ENCODE measurements around the gene SLC31A1.
"Not testable (repeated sequence)": the region's sequence is repeated elsewhere in the genome, so short reads cannot be mapped to it uniquely, and the experiment has no call there.

SLC31A1 gene

DNA sequence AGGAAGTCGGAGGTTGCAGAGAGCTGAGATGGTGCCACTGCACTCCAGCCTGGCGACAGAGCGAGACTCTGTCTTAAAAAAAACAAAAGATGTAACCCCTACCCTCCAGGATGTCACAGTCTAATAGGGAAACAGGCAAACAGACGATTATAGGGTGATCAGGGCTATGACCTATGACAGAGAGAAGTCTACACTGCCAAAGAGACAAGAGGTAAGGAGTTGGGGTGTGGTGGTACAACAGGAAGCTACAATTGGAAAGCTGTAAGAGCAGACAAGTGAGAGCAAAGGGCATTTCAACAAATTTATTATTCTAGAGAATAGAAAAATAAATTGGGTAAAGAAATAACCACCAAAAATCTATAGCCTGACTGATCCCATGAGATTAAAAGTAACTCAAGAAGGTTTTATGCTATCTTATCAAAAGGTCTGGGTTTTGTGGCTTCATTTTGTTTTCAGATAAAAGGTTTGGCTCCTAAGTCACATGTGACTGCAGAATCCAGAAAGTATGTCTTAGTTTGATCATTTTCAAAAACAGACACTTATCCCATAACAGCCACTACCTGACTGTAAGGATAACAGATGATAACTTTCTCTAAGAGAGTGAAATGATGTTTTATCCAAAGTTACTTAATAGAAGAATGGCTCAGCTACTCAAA lies 46.7 kb downstream of the SLC31A1 start:
- no peak for DNase-seq

DNA sequence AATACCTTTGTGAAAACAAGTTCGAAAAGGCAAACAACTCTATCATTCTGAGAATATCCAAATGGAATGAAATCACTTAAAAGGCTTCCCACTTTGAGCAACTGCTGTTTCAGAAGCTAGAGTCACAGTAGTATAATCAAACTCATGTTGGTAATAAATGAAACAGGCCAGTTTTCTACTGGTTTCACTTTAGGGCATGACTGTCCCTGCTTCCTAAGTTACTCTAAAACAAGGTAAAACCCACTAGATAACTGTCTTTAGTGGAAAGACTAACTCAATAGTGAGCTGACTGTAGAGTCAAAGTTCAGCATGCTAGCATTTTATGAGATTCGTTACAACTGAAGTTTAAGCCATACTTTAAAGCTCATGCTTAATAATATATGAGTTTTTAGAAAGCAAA lies 48.0 kb downstream of the SLC31A1 start:
- DNase-seq: no peak

DNA sequence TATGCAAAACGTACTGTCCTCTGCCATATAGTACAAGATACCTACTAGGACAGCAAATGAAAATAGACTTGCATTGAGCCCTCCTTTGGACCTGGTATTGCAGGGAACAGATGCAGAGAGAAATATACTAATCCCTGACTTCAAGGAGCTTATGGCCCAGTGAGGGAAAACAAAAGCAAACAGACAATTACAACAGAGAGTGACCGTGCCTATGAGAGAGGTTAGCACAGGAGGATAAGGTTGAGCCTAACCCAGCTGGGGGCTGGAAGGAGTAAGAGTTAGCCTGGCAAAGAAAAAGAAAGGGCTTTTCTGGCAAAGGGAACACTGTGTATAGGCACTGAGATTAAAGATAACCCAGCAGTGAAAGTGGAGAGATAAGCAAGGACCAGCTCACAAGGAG lies 48.5 kb downstream of the SLC31A1 start:
- DNase-seq: no peak

DNA sequence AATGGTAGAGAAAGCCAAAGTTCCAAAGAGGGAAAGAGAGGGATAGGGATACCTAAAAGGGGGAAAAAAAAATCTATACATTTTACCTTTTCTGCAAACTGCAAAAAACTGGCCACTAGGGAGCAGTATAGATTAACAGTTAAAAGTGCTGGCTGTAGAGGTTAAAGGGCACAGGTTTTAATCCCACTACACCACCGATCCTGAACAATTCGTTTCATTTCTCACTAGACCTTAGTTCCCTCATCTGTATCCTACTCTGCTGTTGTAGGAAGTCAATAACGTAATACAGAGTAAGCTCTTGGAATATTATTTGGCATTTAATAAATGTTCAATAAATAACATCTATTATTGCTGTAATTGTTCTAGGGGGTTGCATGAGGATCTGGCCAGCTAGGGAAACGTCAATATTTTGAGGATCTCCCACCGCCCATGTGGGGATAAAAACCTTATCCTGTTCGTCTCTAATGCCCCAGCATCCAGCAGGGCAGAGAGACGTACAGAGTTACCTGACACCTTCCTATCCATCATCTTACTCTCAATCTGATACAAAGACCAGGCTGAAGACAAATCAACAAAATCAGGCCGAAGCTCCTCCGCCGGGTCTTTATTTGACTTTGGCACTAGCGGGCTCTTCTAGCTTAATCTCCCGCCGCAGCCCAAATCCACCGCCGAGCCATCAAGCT lies 53.3 kb downstream of the SLC31A1 start:
- no peak for DNase-seq

DNA sequence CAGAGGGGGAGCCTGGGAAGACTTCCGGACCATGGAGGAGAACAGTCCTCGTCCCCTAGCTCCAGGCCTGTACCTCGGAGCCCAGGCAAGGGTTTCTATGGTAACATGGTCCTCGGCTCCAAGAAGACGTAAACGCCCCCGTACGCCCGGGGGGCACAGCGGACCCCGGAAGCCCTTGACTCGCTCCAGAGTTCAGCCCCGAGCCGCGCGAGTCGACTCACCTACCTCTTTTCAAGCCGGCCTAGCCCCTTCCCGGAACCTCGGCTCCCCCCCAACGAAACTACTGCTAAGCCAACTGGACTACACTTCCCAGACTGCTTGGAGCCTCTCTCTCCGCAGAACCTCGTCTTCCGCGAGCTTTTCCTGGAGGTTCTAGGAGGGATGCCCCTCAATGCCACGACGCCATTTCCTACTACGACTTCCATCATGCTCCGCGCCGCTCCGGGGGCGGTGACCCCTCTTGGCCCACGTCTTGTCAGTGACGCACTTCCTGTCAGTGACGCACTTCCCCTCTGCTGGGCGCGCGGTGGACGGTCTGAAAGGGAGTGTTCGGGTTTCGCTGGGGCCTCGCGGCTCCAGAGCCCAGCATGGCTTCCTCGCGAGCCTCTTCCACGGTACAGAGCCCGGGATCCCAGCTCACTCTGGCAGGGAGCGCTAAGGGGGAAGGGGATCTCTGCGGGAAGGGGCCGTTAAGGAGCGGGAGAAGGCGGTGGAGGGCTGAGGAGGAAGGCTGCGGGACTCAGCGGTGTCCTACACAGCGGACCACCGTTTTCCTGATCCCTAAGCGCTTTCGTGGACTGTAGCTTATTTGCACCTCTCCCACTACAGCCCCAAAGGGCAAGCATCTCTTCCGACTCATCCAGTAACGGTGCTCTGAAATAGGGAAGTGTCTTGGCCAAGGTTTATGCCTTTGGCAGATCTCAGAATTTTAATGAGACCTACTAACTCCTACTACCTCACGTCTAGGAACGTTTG lies 54.1 kb downstream of the SLC31A1 start, which contains the start of the genes CDC26 and PRPF4:
Gene CDC26, minus strand, starts transcription at position 416 of the 975 bp plus-strand sequence. CDS start 3,065 bp downstream, outside the sequence.
Gene PRPF4, plus strand, starts transcription at position 502 of the 975 bp plus-strand sequence. Its CDS starts 86 bp downstream, at position 588.
- peak; percentile 86 for DNase-seq

DNA sequence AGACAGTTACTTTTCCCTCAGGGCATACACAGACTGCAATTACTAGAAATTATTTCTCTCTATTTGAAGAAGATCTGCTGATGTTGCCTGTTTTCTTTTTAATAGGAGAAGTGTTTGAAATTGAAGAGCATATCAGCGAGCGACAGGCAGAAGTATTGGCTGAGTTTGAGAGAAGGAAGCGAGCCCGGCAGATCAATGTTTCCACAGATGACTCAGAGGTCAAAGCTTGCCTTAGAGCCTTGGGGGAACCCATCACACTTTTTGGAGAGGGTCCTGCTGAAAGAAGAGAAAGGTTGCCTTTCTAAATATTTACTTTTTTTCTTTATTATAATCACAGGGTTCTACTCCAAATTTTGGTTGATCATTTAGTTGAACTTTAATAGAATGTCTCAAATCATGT lies 57.5 kb downstream of the SLC31A1 start:
- DNase-seq: no peak

DNA sequence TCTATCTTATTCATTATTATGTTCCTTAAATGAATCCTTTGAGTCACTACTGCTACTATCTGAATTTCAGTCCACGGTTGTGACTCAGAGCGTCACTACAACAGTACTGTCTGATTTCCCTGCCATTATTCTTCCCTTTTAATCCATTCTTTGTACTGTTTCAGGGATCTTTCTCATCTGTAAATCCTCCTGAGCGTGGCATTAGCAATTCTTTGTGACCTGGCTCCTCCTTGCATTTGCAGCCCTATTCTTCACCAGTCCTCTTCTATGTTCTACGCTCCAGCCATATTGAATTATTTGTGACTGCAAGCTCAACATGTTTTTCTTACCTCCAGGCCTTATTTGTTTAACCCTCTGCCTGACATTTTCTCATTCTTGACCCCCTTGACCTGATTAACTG lies 60.0 kb downstream of the SLC31A1 start:
- no peak for DNase-seq

DNA sequence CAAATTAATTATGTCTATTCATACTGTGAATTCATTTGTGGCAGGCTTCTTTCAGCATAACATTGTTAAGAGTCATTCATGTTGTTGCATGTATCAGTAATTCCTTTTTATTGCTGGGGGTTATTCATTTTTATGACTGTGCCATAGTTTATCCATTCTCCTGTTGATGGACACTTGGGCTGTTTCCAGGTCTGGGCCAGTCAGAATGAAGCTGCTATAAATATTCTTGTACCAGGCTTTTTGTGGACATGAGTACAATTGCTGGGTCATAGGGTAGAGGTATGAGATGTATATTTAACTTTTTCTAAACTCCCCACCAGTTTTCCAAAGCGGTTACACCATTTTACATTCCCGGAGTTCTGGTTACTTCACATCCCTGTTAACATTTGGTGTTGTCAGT lies 67.7 kb downstream of the SLC31A1 start:
- no peak for DNase-seq

DNA sequence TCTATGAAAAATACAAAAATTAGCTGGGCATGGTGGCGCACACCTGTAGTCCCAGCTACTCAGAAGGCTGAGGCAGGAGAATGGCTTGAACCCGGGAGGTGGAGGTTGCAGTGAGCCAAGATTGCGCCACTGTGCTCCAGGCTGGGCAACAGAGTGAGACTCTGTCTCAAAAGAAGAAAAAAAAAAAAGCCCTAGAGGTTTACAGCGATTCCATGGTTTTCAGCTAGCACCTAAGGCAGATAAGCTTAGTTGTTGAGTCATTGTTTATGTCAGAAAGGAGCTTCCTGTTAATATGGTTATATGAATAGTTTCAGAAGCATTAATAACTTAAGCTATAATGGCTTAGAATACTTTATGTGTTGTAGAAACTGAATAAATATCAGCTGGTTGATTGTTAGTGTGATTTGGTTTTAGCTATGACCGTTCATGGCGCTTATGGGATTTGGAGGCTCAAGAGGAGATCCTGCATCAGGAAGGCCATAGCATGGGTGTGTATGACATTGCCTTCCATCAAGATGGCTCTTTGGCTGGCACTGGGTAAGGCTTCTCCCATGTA lies 68.8 kb downstream of the SLC31A1 start:
- no peak for DNase-seq

DNA sequence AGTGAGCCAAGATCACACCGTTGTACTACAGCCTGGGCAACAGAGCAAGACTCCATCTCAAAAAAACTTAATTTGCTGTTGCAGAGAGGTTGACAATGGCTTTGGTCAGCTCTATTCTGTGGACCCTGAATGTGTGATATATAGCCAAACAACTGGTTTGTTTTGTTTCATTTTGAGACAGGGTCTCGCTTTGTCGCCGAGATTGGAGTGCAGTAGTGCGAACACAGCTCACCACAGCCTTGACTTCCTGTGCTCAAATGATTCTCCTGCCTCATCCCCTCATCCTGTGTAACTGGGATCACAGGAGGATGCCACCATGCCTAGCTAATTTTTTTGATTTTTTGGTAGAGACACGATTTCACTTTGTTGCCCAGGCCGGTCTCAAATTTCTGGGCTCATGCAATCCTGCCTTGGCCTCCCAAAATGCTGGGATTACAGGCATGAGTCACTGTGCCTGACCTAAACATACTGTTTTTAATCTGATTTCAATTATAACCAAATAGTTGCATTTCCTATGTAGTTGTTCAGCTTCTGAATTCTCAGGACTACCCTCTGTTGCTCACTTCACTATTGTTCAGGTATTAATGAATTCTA lies 72.0 kb downstream of the SLC31A1 start:
- no peak for DNase-seq

DNA sequence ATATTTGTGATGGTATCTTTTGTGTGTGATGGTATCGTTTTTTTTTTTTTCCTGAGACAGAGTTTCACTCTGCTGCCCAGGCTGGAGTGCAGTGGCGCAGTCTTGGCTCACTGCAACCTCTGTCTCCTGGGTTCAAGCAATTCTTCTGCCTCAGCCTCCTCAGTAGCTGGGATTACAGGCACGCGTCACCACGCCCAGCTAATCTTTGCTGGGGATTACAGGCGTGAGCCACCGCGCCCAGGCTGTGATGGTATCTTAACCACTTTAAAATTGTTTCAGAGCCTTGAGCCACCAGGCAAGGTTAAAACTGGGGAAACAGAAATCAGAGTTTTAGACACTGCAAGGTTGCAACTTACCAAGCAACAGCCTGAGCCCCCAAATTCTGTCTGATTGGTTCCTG lies 74.9 kb downstream of the SLC31A1 start:
- DNase-seq: not testable (repeated sequence)

DNA sequence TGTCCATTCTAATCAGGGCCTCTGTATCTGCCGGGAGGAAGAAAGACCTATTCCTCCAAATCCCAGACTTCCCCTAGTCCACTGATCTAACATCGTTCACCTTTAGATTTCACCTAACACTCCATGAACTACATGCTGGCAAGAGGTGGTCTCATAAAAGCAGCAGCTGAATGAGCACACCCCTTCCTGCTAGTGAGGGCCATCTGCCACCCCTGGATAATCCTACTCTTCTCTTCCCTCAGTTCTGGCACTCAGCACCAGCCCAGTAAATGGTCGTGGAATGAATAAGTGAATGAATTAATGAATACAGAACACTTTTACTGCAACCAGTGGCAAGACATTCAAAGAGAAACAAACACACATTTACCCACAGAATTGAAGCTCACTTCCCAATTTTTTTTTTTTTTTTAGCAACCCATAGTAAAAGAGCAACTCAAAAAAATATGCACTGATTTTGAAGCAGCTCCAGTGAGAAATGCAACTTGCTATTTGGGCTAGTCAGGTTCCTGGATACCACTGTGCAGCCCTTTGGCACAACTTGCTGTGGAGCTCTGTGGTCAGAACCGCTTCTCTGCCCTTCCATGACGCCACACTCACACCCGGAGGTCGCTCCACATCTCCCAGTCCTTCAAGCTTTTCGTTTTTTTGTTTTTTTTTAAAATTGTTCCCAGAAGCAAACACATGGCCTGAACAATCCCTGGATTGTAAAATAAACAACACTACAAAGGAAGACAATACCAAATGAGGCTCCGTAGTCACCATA lies 75.6 kb downstream of the SLC31A1 start:
- DNase-seq: no peak

DNA sequence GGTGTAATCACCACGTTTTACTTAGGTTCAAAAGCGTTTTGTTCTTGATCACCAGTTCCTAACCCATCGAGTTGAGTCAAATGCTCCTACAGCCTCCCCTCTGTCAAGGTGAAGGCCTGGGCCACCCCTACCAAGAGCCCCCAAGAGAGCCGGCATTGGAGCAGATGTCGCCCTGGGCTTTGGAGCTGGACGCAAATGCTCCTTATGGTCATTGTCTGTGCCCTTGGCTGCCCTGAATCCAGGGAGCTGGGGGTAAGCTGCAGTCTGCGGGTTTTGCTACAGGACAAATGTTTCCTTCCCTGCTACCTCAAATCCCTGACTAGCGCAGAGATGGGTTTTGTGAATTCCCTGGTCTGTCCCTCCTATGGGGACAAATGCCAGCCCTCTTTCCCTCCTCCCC lies 77.0 kb downstream of the SLC31A1 start:
- DNase-seq: no peak

DNA sequence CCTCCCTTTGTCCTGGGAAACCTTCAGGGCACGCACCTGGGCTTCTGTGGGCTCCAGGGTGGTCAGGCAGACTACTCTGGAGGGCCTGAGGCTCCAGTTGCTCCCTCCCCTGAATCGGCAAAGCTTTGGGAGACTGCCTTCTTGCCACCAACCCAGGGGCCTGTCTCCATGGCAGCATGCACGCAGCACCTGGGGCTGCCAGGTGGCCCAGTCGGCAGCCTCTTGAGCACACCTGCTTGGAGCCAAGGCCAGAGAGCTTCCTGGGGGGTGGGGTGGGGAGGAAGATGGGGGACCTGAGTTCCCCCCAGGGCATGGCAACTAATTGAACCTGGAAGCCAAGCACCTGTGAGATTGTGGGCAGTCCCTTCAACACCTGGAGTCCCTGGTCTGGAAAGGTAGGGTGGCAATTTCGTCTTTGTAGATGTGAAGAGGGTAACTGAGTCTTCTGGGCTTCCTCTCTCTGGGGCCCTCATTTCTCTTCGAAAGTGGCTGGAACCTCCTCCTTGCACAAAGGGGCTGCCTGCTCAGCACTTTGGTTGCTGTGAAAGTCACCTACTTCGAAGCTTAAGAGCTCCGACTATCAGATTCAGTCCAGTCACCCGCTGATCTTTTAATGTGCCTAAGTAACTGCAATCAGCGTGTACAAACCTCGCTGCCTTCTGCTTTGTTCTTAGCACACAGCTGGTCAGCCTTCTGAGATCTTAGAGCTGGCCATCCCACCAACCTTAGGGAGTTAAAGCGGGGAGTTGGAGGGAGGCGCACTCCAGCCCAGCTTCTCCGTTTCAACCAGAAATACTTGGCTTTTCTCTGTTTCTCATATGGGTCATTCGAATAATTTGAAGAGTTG lies 77.8 kb downstream of the SLC31A1 start:
- DNase-seq: no peak

DNA sequence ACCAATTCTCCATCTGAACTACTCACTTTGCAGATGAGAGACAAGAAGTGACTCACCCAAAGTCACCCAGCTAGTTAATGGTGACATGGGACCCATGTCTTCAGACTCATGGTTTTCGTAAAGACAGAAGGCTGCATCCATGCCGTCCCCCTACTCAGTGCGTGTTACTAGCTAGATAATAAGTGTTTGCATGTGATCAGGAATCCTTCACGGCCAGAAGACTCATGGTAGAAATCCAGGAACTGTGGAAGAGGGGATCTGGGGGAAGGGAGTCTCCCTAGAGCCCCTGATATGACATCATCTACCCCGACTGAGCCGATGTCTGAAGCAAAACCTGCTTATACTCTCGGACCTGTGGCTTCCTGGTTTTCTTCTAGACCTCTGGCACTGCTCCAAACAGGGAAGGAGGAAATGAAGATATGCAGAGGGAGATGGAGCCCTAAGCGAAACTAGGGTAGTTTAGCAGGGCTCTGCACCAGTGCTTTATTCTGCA lies 78.5 kb downstream of the SLC31A1 start:
- no peak for DNase-seq

DNA sequence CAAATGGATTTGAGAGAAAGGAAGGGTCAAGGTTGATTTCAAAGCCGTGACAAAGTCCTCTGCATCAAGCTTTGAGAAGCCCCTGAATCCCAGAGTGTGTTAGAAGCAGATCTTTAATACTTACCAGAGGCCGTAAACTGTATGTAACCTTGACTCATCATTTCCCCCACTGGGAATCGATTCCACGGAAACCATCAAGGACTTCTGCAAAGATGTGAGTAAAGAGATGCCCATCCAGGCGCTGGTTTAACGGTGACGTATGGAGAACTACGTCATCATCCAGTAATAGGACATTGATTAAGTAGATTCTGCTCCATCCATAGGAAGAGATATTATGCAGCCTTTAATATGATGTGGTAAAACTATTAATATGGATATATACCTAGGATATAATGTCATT lies 80.2 kb downstream of the SLC31A1 start:
- DNase-seq: no peak

DNA sequence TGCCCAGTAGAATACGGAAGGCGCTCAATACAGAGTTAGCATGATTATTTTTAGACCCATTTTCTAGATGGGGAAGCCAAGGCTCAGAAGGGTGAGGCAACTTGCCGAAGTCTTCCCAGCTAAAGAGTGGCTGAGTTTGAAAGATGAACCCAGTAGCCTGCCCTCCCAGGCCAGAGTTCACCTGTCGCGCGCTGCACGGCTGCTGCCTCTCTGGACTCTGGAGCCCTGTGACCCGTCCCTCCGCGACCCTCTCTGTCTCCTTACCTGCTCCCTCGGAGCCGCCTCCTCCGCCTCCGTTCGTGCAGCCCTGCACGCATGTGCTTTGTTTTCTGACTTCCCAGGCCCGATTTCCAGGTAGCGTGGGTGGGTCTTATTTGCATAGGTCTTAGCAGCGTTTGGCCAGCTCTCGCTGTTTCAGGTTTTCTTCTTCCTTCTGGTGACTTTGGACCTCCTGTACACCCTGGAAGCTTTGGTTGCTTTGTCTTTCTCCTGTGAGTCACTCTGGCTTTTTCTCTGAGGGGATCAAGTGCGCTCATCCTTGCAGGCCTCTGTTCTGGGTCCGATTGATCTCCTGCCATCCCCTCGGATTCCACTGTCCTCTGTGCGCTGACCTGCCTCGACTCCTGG lies 81.6 kb downstream of the SLC31A1 start, which contains the start of gene RNF183:
Gene RNF183, minus strand, starts transcription at position 585 of the 627 bp plus-strand sequence. CDS start 5,192 bp downstream, outside the sequence.
- DNase-seq: no peak

DNA sequence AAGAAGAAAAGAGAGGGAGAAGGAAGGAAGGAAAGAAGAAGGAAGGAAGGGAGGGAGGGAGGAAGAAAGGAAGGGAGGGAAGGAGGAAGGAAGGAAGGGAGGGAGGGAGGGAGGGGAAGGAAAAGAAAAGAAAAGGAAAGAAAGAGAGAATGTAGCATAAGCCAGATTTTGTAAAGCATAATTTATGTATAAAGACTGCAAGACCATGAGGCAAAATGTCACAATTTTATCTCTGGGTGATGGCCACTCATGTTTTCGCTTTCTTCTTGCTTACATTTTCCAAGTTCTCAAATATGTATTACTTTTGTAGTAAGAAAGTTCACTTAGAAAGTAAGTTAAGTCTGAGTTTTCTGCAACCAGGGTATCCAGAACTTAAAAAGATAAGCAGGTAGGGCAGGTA lies 85.2 kb downstream of the SLC31A1 start:
- no peak for DNase-seq

DNA sequence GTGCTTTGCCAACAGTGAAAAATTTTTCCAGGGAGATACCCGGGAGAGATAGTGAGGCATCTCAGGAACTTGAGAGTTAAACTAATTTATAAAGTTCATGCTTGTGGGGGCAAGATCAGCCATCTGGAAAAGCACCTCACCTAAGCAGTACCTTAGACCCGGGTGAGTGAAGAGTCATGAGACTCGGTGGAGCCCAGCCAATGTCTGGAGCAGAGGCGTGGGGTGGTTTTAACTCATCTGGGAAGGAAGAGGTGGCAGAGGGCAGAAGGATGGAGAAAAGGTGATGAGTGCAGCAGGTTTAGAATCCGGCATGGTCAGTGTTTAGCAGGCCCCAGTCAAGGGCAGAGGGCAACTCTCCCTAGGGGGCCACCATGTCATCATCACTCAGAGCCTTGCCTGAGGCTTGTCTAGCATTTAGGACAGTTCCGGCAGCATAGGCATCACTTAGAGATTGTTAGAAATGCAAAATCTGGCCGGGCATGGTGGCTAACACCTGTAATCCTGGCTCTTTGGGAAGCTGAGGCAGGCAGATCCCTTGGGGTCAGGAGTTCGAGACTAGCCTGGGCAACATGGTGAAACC lies 86.1 kb downstream of the SLC31A1 start:
- no peak for DNase-seq

Measured in SIG-M5 (cell line).